ENCODE results near the gene ELL.
A peak's percentile ranks its signal among the peaks of the same experiment; 100 is the strongest.

ELL gene

DNA sequence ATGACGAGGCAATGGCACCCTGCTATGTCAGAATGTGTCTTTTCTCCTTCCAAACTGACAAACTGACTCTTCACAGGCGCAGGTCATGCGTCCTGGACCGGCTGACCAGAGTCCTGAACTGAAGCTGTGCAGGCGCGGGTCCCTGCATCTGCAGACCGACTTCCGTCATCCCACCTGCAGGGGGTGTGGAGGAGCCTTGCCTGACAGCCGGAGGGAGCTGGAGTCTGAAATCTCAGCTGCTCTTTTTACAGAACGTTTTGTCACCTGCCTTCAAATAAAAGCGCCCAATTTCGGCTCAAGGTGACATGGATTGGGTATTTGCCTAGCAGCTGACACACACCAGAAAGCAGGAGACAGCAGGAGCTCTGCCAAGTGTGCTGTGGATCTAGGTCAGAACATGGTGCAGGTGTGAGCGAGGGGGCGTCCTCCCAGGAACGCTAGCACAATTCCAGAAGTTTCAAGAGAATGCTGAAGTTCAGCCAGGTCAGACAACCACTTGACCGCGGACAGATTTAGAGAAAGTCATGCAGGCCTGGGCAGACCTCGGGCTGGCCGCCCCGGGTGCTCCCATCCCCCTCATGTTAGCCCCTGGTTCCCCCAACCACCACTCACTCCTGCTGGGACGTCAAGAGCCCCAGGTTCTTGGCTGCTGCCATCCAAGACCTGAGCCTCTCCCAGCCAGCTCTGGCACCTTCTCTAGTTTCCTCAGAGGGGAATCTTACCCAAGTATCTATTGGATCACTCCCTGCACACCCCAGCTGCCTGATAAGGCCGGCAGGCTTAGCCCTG lies 32.8 kb downstream of the ELL start:
- DNase-seq (ENCODE audit: low read depth) = no peak

DNA sequence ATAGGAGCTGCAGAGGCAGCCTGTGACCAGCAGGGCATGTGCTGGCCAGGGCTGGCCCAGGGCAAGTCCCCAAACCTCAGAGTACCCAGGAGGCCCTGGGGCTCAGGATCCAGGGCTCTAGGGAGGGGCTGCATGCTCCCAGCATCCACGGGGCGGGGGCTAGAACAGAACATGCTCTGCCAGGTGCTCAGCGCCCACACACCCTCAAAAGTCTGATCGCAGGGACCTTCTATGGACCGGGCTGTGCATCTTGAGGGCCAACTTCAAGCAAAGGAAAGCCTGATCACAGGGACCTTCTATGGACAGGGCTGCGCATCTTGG lies 33.5 kb downstream of the ELL start:
- DNase-seq (ENCODE audit: low read depth) = no peak

DNA sequence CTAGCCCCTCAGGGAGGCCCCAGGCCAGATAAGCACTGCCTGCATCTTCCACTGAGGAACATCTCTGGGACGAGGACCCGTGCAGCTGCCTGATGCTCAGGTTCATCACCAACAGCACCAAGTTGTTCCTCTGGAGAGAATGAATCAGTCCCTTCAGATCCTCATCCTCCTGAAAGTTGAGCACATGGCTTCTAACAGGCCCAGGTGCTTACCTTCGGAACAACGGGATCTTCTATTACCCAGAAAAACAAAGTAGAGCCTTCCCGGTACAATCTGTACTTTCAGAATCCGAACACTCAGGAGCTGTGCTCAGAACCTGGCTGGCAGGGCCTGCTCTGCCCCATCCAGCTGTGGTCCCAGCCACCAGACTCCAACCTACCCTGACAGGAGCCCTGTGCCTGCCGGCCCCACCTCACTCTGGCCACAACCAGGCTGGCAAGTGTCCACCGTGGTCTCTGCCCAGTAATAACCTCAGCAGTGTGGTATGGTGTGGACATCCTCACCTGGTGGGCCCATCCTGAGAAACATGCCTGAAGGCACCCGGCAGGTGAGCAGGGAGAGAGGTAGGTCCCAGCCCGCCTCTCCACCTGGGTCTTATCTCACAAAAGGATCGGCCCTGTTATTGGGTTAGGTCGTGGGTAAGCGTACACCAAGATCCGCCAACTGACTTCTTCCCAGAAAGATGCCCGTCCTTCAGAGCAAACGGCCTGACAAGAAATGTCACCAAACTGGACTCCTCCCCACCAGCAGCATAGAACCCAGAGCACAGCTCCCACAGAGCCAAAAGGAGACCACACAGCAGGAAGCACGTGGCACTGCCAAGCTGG lies 34.1 kb downstream of the ELL start:
- no peak for DNase-seq (ENCODE audit: low read depth)

DNA sequence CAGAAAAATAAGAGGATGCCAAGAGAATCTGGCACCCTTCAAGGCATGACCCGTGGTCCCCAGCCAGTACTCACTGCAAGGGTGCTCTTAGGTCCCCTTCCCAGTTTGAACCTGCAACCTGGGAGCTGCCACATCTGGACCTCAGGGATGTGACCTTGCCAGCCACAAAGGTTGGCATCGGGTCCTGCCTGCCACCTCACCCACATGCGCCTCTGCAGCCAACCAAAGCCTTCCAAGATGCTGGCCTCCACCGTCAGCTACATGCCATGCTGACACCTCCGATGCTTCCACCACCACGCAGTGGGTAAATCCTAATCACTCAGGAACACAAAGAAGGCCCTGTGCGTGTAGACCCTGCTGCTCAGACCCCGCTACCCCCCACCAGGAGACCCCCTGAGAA lies 35.1 kb downstream of the ELL start:
- DNase-seq (ENCODE audit: low read depth) = no peak

DNA sequence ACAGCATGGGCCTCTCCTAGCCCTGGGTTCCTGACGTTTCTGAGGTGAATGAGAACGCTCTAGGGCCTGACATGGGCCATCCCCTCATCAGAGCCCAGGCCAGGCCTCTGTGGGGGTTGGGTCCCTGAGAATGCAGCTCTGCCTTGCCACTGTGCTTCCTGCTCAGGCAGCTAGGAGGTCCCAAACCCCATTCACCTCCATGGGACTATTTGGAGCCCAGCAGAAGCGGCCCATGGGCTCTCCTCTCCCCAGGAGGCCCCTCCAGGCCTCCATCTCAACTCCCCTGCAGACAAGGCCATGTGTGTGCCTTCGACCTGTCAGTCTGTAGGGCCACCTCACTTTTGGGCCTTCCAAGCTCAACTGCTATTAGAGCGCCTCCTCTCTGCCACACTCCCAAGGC lies 36.9 kb downstream of the ELL start:
- no peak for DNase-seq (ENCODE audit: low read depth)

DNA sequence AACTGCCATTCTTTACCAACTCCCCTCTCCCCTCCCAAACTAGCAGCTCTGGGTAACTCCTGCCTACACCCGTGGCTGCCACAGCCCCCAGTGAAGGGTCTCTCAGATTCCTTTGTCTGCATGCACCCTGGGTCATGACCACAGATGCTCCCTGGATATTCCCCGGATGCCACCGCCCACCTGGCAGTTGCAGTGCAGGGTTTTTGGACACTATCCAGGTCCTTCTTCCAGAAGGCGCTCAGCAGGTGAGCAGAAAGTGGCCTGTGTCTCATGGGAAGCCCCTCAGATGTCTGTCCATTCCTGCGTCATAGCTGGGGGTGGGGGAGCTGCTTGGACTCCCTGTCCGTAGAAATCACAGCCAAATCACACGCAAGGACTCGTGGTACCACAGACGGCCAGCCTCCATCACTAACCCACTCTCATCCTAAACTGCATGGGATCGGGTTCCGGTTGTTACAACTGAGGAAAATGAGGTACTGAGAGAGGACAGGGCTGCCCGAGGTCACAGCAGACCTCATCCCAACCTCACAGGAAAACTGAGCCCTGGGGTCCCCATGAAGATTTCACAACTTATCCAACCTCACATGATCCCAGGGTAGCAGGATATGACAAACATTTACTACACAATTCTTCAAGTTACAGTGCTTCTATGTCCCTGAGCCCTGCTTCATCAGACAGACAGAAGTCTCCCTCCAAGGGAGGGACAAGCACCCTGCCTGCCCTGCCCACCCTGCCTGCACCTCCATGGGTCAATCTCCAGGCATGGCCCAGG lies 38.6 kb downstream of the ELL start:
- DNase-seq (ENCODE audit: low read depth) = no peak

DNA sequence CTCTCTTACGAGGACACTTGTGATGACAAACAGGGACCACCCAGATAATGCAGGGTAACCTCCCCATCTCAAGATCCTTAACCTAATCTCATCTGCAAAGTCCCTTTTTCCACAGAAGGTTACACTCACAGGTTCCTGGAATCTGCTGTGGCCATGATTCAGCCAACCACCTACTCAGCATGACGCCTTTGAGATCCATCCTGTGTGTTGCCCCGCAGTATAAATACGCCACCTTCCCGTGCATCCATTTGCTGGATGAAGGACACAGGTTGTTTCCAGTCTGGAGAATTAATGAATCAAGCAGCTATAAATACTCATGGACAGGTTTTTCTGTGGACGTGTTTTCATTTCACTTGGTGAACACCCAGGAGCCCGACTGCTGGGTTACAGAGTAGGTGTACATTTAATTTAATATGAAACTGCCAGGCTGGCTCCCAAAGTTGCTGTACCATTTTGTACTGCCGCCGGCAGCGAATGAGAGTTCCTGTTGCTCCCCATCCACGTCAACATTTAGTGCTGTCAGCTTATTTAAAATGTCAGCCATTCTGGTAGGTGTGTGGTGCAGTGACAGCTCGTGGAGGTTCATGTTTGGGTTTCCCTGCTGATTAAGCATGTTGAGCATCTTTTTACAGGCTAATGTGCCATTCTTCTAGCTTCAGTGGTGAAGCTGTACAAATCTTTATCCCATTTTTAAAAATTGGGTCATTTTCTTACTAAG lies 40.2 kb downstream of the ELL start:
- no peak for DNase-seq (ENCODE audit: low read depth)

DNA sequence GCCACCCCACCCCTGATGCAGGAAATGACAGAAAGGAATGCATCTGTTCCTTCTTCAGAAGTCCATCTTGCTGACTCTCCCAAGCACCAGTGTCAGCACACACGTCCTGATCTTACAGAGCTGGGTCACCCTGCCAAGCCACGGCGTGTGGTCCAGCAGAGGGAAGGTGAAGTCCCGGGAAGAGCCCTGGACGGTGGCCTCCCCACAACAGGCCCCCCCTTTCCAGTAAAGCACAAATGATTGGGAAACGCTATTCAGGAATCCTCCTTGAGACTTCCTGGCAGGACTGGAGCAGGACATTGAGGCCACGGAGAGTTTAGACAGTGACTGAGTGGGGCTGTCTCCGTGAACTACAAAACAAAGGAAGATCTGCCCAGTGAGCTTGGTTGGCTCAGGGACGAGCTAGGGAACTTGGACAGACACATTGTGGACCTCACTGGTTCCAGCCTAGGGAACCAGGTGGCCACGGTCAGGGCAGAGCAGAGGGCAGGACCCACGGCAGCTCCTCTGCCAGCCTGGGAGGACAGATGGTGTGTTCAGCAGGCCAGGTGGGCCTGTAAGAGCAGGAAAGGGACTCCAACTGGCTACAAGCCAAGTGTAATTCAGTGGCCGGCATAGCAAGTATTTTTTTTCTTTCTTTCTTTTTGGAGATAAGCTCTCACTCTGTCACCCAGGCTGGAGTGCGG lies 41.7 kb downstream of the ELL start:
- peak; percentile 79 for DNase-seq (ENCODE audit: low read depth)

DNA sequence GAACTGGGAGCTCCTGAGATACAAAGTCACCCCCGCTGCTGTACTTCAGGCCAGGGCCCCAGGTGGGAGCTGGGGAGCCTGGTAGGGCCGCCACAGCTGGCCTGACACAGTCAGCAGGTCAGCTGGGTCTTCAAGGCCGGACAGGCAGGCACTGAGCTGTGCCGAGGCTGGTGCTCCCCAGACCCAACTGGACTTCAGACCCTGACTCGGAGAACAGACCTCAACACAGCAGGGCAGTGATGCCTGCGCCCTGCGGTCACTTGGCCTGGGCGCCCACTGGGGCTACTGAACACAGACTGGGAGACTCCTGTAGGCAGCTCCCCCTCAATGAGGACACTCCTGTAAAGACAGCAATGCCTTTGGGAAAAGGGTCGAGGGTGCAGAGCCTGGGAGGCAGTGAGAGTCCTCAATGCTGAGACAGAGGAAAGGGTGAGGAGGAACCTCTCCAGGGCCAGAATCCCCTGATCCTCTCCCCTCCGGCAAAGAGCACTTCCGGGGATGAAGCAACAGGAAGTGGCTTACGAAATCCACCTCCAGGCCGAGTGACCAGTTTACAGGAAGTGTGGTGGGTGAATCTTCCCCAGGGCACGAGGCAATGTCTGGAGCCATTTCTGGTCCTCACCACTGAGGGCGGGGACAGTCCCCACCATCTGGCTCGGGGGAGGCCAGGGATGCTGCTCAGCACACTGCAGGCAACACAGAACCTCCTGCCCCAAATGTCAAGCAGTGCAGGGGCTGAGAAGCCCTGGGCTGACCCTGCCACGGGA lies 43.1 kb downstream of the ELL start:
- peak; percentile 88 for DNase-seq (ENCODE audit: low read depth)

DNA sequence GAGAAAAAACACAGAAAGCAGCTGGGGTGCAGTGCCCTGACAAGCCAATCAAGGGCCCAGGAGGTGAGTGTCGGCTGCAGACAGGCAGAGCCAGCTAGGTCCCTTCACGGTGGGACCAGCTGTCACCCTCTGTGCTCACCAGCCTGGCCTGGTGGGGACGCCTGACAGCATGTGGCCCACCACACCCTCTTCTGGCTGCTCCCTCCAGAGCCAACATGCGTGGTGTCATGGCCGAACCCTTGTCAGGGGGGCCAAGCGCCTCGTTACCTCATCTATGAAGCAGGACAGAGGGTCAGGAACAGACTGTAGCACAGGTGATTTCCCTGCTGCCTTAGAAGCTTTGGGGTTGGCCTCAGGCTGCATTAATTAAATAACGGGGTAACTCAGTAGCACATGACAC lies 43.9 kb downstream of the ELL start:
- no peak for DNase-seq (ENCODE audit: low read depth)

DNA sequence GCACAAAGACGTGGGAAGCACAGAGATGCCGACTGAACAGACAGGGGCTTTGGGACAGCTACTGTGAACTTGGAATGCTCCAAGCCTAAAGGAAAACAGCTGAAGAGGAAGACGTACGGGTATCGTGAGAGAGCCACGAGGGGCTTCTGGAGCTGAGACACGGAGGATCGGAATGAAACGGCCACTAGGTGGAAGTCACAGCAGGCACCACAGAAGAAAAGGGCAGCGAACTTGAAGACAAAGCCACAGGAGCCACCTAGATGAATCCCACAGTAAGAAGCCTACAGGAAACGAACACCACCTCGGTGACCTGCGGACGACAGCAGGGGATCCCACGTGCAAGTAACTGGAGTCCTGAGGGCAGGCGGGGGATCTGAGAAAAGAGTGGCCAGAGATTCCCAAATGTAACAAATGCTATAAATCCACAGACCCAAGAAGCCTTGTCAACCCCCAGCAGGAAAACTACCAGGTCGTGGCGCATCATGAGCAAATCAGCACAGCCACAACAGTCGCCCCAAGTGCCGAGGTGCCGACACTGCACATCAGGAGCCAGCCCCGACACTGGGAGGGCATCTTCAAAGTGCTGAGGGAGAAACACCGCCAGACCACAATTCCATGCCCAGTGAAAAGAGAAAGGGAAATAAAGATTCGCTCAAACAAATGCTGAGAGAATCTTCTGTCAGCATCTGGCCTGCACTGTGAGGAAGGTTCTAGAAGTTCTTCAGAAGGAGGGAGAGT lies 44.7 kb downstream of the ELL start:
- DNase-seq (ENCODE audit: low read depth) = no peak

DNA sequence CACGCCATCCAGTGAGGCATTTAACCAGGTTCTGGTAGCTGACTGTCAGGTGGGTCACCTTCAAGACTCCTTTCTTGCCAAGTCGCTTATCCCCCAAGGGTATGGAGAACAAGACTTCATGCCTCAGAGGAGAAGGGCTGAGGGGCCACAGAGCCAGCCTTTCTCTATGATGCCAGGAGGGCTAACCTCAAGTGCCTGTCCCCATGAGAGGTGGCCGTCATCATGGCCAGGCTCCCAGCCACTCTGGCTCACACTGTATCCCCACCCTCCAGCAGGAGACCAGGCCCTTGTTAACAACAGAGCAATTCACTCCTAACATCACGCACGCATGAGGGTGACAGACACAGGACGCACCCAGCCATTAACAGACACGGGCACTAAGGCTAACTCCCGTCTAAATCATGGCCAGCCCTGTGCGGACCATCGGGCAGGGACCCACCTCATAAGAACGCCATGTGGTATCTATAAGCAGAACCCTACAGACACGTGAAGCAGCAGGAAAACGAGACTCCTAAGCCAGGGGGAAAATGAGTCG lies 45.3 kb downstream of the ELL start:
- no peak for DNase-seq (ENCODE audit: low read depth)

DNA sequence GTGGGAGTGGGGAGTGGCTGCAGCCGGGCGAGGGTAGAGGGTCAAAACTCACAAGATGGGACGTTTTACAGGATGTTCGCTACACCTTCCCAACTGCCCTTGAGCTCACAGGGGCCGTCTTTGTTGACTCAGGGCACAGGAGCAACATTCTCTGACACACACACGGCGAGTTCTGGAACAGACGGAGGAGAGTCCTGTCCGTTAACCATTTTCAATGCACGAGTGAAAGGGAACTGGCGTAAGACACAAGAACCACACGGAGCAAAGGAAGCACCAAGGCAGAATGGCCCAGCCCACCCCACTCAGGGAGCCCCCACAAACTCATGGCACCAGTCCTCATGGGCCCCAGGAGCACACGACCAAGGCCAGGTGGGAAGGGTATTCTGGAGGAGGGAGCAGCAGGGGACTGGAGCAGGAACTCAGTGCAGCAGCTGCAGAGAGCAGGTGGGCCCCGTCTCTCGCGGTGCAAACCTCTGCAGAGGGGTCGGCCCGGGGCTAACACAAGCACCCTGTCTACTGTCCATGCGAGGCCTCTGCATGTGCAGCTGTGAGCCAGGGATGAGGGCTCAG lies 46.0 kb downstream of the ELL start:
- DNase-seq (ENCODE audit: low read depth) = no peak

DNA sequence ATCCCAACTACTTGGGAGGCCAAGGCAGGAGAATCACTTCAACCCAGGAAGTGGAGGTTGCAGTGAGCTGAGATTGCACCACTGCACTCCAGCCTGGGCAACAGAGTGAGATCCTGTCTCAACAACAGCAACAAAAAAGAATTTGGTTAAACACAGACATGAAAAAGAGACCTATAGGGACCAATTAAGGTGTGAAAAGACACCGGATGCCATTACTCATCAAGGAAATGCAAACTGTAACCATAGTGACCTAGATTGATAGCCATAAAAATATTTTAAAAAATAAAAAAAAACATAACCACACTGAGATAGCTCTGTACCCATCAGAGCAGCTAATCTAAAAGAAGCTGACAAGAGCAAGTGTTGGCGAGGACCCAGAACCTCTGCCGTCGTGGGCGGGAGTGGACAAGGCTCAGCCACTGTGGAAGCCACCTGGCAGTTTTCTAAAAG lies 46.8 kb downstream of the ELL start:
- DNase-seq (ENCODE audit: low read depth) = no peak

DNA sequence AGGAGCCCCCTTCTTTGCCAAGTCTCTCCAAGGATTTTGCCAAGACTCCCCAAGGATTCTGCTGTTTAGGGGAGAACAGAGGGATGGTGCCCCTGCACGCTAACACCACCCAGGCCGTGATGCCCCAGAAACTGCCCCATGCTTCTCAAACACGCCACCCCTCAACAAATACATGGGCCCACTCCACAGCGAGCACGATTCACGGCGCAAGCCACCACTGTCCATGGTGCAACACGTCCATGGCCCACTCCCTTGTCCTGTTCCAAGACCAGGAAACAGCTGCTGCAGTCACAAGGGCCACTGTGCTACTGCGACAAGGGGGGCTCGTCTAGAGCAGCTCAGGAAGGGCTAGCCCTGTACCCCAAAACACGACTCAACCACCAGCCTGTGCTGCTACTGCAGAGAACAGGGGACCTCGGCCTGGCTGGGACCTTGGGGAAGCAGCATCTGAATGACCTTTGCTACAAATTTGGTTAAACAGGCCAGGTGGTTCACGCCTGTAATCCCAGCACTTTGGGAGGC lies 47.4 kb downstream of the ELL start:
- no peak for DNase-seq (ENCODE audit: low read depth)

DNA sequence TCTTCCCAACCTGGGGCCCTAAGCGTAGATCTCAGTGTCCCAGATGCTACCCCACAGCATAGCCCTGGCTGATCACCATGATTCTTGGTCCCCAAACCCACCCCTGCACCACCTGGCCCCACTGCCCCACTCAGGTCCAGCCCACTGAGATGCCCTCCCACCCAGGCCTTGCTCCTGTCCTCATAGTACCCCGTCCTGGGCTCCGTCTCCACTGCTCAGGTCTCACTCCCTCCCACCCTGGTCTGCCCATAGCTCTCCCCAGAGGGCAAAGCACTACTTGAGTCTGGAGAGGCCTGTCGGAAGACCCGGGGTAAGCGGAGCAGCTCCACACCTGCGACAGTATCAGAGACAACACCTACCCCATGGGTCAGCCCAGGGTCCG lies 48.2 kb downstream of the ELL start:
- DNase-seq (ENCODE audit: low read depth) = no peak

DNA sequence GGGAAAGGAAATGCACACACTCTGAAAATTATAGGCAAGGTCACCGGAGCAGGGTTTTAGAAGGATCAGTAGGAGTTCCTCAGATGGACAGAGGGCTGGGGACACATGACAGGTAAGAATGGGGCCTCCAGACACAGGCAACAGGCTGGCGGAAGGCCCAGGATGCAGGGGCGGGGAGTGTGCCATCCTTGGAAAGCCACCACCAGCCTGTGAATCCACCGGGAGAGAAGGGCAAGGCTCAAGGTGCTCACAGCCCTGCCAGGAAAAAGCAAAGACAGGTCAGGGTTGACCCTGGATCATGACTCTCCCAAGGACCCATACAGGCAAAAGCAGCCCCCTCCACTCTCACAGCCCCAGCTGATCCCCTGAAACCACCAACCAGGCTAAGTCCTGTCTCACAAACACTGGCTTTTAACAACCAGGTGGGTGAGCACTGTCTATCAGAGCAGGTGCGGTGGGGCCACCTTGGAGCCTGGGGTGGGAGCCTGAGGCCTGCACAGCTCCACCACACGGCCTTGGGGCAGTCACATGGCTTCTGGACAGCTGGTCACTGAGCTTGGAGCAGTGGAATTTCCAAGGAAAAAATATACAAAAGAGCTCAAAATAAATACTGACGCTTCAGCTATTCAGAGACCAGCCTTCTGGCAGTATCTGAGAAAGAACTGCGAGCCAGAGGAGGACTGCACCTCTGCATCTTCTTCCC lies 48.7 kb downstream of the ELL start:
- no peak for DNase-seq (ENCODE audit: low read depth)

DNA sequence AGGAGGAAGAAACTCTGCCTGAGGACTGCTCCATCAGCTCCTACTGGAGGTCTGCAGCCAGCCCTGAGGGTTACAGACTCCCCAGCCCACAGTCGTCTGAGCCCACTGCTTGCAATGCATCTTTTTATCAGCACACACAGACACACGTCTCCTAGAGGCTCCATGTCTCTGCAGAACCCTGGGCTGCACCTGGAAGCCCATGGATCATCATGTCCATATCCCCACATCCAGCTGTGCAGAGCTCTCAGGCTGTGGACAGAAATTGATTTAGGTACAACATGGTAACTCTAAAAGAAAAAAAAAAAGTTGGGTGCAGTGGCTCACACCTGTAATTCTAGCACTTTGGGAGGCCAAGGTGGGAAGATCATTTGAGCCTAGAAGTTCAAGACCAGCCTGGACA lies 51.1 kb downstream of the ELL start:
- DNase-seq (ENCODE audit: low read depth) = no peak

Measured in GM04504 (cell line).